ENCODE measurements around the gene NPTN. TPM values are rescaled to one million over a fixed set of nuclear protein-coding genes. Genes with fewer than 3 reads are reported as not detected.

The NPTN gene
- total RNA-seq, 1 donor from 2014 or later = 147 TPM

DNA sequence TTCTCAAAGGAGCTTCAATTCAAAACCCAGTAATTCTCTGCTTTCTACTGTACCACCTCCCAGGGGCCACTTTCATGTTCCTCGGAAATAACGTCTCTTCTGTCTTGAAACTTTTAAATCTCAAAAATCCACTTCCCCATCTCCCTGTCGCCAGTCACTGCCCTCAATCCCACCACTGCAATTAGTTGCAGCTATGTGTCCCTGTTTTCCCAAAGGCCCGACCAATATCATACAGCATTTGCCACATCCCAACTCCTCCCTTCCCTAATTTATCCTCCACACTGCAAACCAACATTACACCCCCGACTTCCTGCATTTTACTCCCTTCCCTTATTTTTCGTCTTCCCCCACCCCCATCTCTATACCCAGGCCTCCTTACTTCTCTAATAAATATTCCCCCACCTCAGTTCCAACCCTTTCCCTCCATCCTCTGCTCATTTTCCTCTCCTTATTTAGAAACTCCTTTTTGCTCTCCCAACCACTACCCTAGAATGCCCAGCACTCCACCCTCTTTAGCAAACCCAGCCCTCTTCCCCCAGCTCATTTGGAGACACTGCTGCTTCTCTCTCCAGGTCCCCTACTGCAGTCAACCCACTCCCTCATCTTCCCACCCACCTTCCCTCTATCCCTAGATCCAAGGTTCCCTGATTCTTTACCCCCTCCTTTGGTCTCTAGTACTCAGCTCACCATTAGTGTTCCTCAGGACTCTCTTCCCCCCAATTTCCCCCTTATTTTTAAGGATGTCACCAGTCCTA is 1.1 kb downstream of the NPTN start:
- Histone ChIP-seq H3K27me3 (no peaks in the 10 kb centered on the region), H3K36me3 (no peaks in the 10 kb centered on the region), H3K4me1 (peaks cover under 1 to 24% of the 10 kb centered on the region in 2 donors), H3K27ac (peak overlapping the region; percentile 95 to 98), H3K4me3 (peak overlapping the region; percentile 85 to 98), H3K9me3 (no peaks in the 10 kb centered on the region)
- peak in 1 of 2 donors; percentile 79 for DNase-seq (ENCODE audit: low spot score in 2 of 2)
- no peak for TF ChIP-seq CTCF (IDR thresholded peaks at IDR 0.05)
- intact Hi-C loops (cut with DNase I) = loop anchor here (2.0 to 10.0 kb wide), 3 partner anchors 31 to 1257 kb away; partner anchors contain the start of genes ADPGK and HEXA

DNA sequence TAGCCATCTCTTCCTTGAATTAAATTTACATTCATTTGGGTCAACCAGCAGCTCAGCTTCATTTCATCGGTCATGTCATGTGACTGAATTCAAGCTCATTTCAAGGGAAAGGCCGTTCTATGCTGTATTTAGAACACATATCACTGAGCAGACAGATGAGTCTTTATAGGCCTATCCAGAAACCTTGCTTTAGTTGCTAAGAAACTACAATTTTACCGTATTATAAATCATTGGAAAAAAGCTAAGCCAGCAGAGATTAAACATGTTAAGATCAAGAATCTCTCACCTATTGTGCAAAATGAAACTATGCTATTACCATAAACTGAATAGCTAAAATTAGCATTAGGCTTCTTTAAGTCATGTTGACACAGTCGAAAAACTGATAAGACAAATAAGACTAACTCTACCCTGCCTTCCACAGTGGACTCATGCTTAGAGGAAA is 2.2 kb downstream of the NPTN start:
- H3K4me1 ChIP-seq = peaks cover 4 to 33% of the 10 kb centered on the region in 2 donors
- peak overlapping the region; percentile 85 to 98 for H3K4me3 ChIP-seq
- no peaks in the 10 kb centered on the region for H3K36me3 ChIP-seq
- TF ChIP-seq CTCF (IDR thresholded peaks at IDR 0.05) = no peak
- no peaks in the 10 kb centered on the region for H3K27me3 ChIP-seq
- no peaks in the 10 kb centered on the region for H3K9me3 ChIP-seq
- DNase-seq (ENCODE audit: low spot score in 2 of 2) = no peak
- intact Hi-C loops (cut with DNase I) = loop anchor here (10.0 kb wide), 2 partner anchors 846 to 1256 kb away; partner anchors contain the start of genes ADPGK and HEXA
- H3K27ac ChIP-seq = peak overlapping the region; percentile 95 to 98

GRCh38 chr15:73629798-73630429 is 3.3 kb downstream of the NPTN start:
- H3K4me1 ChIP-seq = peaks cover 4 to 40% of the 10 kb centered on the region in 2 donors
- no peaks in the 10 kb centered on the region for H3K36me3 ChIP-seq
- intact Hi-C loops (cut with DNase I) = loop anchor here (10.0 kb wide), 2 partner anchors 845 to 1255 kb away; partner anchors contain the start of genes ADPGK and HEXA
- H3K27ac ChIP-seq = peak overlapping the region in 1 of 2 donors; percentile 95
- no peaks in the 10 kb centered on the region for H3K27me3 ChIP-seq
- H3K4me3 ChIP-seq = peak overlapping the region in 1 of 2 donors; percentile 85
- no peak for TF ChIP-seq CTCF (IDR thresholded peaks at IDR 0.05)
- DNase-seq (ENCODE audit: low spot score in 2 of 2) = no peak
- H3K9me3 ChIP-seq = no peaks in the 10 kb centered on the region

DNA sequence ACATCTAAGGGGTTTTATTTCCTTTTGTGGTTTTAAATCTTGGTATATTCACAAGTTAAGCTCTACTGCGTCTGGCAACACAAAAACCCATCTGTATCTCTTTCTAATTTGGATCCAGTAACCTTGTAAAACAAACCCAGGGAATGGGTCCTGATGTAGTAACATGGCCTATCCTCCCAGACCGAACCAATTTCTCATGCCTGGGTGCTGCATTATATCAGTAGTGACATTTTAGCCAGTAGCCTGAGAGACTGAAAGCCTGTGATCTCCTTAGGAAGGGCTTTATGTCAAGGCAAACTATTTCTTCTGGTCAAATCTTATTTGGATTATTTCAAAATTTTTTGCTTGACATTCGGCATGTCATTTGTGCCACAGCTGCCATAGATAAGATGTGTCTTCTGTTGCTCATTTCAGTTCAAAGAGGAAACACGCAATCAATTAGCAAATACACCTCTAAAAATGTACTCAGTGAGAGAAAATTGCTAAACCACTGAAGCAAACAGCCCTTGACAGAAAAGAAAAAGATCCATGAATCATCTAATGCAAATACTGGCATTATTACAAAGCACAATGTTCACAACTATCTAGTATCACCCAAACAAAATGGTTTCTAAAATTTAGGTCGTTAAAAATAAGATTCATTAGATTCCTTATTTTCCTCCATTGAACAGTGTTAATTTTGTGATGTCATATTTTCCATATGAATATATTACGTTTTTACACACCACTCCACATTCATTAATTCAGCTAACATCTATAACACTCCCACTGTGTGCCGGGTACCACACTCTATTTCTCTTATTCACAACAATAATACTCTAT is 4.0 kb downstream of the NPTN start:
- TF ChIP-seq CTCF (IDR thresholded peaks at IDR 0.05) = no peak
- intact Hi-C loops (cut with DNase I) = no loop called here
- Histone ChIP-seq H3K36me3 (no peaks in the 10 kb centered on the region), H3K4me1 (peaks cover 4 to 45% of the 10 kb centered on the region in 2 donors), H3K4me3 (peak overlapping the region in 1 of 2 donors; percentile 9), H3K27me3 (no peaks in the 10 kb centered on the region), H3K27ac (peak overlapping the region; percentile 11 to 95), H3K9me3 (no peaks in the 10 kb centered on the region)
- DNase-seq (ENCODE audit: low spot score in 2 of 2) = no peak

GRCh38 chr15:73628102-73628501 is 5.1 kb downstream of the NPTN start:
- no peaks in the 10 kb centered on the region for H3K9me3 ChIP-seq
- H3K4me3 ChIP-seq = no peak overlapping the region
- no peaks in the 10 kb centered on the region for H3K27me3 ChIP-seq
- DNase-seq (ENCODE audit: low spot score in 2 of 2) = no peak
- TF ChIP-seq CTCF (IDR thresholded peaks at IDR 0.05) = no peak
- no peaks in the 10 kb centered on the region for H3K36me3 ChIP-seq
- no peak overlapping the region for H3K27ac ChIP-seq
- peaks cover 4 to 44% of the 10 kb centered on the region in 2 donors for H3K4me1 ChIP-seq
- intact Hi-C loops (cut with DNase I) = no loop called here
